DND-41 (cell line): ENCODE results near the gene MCRIP2.

Experiments
- CTCF ChIP-seq: IDR thresholded peaks from 2 replicates; pipeline ENCODE4 v1.5.1; 2012; ENCODE audit warnings: borderline replicate concordance, low read length, moderate library complexity, mild to moderate bottlenecking; ENCODE audit not compliant: poor library complexity, severe bottlenecking; ENCODE audit errors: extremely low read depth
- EZH2 ChIP-seq: IDR thresholded peaks from 3 replicates; pipeline ENCODE4 v1.6.1; 2012; ENCODE audit warnings: borderline replicate concordance, low read depth, mild to moderate bottlenecking, moderate library complexity, low read length, inconsistent platforms; ENCODE audit not compliant: severe bottlenecking

- no peak for TF ChIP-seq EZH2
- TF ChIP-seq CTCF: no peak
Observed at GRCh38 chr16:667113-667779, 25.6 kb downstream of the MCRIP2 start.
